ENCODE measurements around the gene RBM14.

GRCh38 chr11:66595245-66595904 lies 21.1 kb upstream of the RBM14 start:
- TF ChIP-seq POLR2A (IDR thresholded peaks at IDR 0.05; ENCODE audit: low read depth, low read length) (no peak), POLR2AphosphoS5 (IDR thresholded peaks at IDR 0.05; ENCODE audit: low read depth, low read length) (no peak), PAX5 (IDR thresholded peaks at IDR 0.05; ENCODE audit: insufficient read depth, low read length, severe bottlenecking) (no peak), TAF1 (IDR thresholded peaks at IDR 0.05; ENCODE audit: low read depth, low read length) (no peak)
